Left lung (tissue), 10 donors: Measurements from ENCODE around the gene PTK6. TPM values are rescaled to one million over a fixed set of nuclear protein-coding genes. Genes with fewer than 3 reads are reported as not detected.

Experiments used
- ATAC-seq: fragments of 200-7000 bp; cut with Tn5 transposase; one replicate; pipeline ENCODE4 v1.9.1; 2020; ENCODE audit warnings: moderate library complexity
- DNase-seq, 4 donors: peaks; one replicate each; pipeline ENCODE4 v3.0.0-alpha.2; 2013 to 2020
- H3K27ac ChIP-seq, 2 donors: fragments of 200-600 bp; sonication (generic) in 1 of 2; one replicate each; pipeline versions ENCODE4 v1.5.0 to v1.8.0; 2020 to 2021
- H3K27me3 ChIP-seq, 2 donors: fragments of 200-600 bp; sonication (generic) in 1 of 2; one replicate each; pipeline versions ENCODE4 v1.5.0 to v1.8.0; 2020 to 2021
- H3K36me3 ChIP-seq, 2 donors: fragments of 200-600 bp; sonication (generic) in 1 of 2; one replicate each; pipeline versions ENCODE4 v1.5.0 to v1.8.0; 2020 to 2021
- H3K4me1 ChIP-seq, 2 donors: fragments of 200-600 bp; one replicate each; pipeline ENCODE4 v1.8.0; 2021
- H3K4me3 ChIP-seq, 2 donors: fragments of 200-600 bp; sonication (generic) in 1 of 2; one replicate each; pipeline versions ENCODE4 v1.5.0 to v1.8.0; 2020 to 2021; ENCODE audit warnings: mild to moderate bottlenecking in 1 of 2
- H3K9me3 ChIP-seq, 2 donors: fragments of 200-600 bp; sonication (generic) in 1 of 2; one replicate each; pipeline versions ENCODE4 v1.5.0 to v1.8.0; 2020 to 2021
- CTCF ChIP-seq, 2 donors: fragments of 200-600 bp; sonication (generic) in 1 of 2; IDR thresholded peaks; one replicate each; pipeline versions ENCODE4 v1.5.0 to v1.8.0; 2021; ENCODE audit warnings: antibody characterized with exemption in 2 of 2
- intact Hi-C, 2 donors: fragments of 100-400 bp; cut with DNase I; formaldehyde crosslinking; loops; one replicate each; pipeline versions ENCODE4 v1.11.2 to v1.14.2; 2022
- polyA plus RNA-seq, 6 donors: library from polyadenylated mRNA; unstranded; fragments of 120-200 nt; gene quantifications; one replicate each; pipeline ENCODE4 v1.2.1, GENCODE V29; 2013; ENCODE audit not compliant: insufficient read length in 6 of 6
- total RNA-seq, 2 donors: library from RNA; stranded (reverse); fragmentation: NEBNext Ultra II Directional; extraction: Animal tissue kit (Norgen Biotek cat#: 25700); gene quantifications; one replicate each; pipeline ENCODE4 v1.2.1, GENCODE V29; 2021
- donor health status: DM: no; HTN: yes; CAD: no.
- donor health status: DM: no; HTN: no; CAD: no.

Gene PTK6
- total and polyA plus RNA-seq, 8 donors, result 0.53 to 7.3 (median 0.75) TPM

DNA sequence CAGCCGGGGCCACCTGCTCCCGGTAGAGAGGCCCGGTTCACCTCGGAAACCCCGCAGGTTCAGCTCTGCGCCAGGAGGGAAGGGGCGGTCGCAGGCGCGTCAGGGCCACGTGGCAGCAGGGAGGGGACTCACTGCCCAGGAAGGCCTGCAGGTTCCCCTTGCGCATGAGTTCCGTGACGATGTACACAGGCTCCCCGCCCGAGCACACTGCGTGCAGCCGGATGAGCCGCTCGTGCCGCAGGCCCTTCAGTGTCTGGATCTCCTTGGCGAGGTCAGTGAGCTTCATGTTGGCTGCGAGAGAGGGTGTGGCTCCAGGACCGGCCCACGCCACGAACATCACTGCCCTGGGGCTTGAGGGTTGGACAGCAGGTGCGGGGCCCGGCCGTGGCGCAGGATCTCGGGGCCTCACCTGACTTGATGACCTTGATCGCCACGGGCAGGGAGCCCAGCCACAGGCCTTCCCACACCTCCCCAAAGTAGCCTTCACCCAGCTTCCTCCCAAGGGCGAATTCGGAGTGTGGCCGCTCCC is 4.9 kb upstream of the PTK6 start:
- H3K4me3 ChIP-seq, result no peak overlapping the region
- no peak for TF ChIP-seq CTCF (IDR thresholded peaks at IDR 0.05)
- DNase-seq (no peak), ATAC-seq (no peak)
- H3K36me3 ChIP-seq, result no peaks in the 10 kb centered on the region
- H3K27me3 ChIP-seq, result peaks cover 0 to 33% of the 10 kb centered on the region in 2 donors
- no peak overlapping the region for H3K27ac ChIP-seq
- peaks cover 4 to 20% of the 10 kb centered on the region in 2 donors for H3K4me1 ChIP-seq
- H3K9me3 ChIP-seq, result no peaks in the 10 kb centered on the region
- intact Hi-C loops, result no loop called here

- H3K4me3 ChIP-seq, result no peak overlapping the region
- no peak for DNase-seq
- peaks cover 0 to 33% of the 10 kb centered on the region in 2 donors for H3K27me3 ChIP-seq
- H3K4me1 ChIP-seq, result peaks cover 11 to 28% of the 10 kb centered on the region in 2 donors
- no peaks in the 10 kb centered on the region for H3K36me3 ChIP-seq
- no peak overlapping the region for H3K27ac ChIP-seq
- intact Hi-C loops, result no loop called here
- H3K9me3 ChIP-seq, result no peaks in the 10 kb centered on the region
- TF ChIP-seq CTCF (IDR thresholded peaks at IDR 0.05), result no peak
- ATAC-seq, result no peak
Measured at GRCh38 chr20:63541371-63541770, 4.2 kb upstream of the PTK6 start.

GRCh38 chr20:63540417-63541186 is 3.4 kb upstream of the PTK6 start:
- Histone ChIP-seq H3K27ac (no peak overlapping the region), H3K4me3 (no peak overlapping the region), H3K4me1 (peaks cover 13 to 31% of the 10 kb centered on the region in 2 donors), H3K27me3 (peaks cover 0 to 28% of the 10 kb centered on the region in 2 donors), H3K36me3 (no peaks in the 10 kb centered on the region), H3K9me3 (no peaks in the 10 kb centered on the region)
- DNase-seq (no peak), ATAC-seq (no peak)
- intact Hi-C loops, result no loop called here
- no peak for TF ChIP-seq CTCF (IDR thresholded peaks at IDR 0.05)

- Histone ChIP-seq H3K9me3 (no peaks in the 10 kb centered on the region), H3K27me3 (peaks cover 0 to 28% of the 10 kb centered on the region in 2 donors), H3K4me1 (peaks cover 13 to 31% of the 10 kb centered on the region in 2 donors), H3K4me3 (no peak overlapping the region), H3K36me3 (no peaks in the 10 kb centered on the region), H3K27ac (no peak overlapping the region)
- no peak for TF ChIP-seq CTCF (IDR thresholded peaks at IDR 0.05)
- ATAC-seq (no peak), DNase-seq (no peak)
- intact Hi-C loops, result no loop called here
Measured at GRCh38 chr20:63539441-63540370, 2.5 kb upstream of the PTK6 start.

GRCh38 chr20:63539092-63539430 is 1.9 kb upstream of the PTK6 start:
- no peak for DNase-seq
- H3K27ac ChIP-seq, result no peak overlapping the region

More at GRCh38 chr20:63539092-63539430, 1.9 kb upstream of the PTK6 start:
- Histone ChIP-seq H3K9me3 (no peaks in the 10 kb centered on the region), H3K4me1 (peaks cover 13 to 31% of the 10 kb centered on the region in 2 donors), H3K27me3 (peaks cover 0 to 28% of the 10 kb centered on the region in 2 donors), H3K4me3 (no peak overlapping the region), H3K36me3 (no peaks in the 10 kb centered on the region)
- no peak for TF ChIP-seq CTCF (IDR thresholded peaks at IDR 0.05)
- ATAC-seq, result no peak
- intact Hi-C loops, result no loop called here
